BLaER1 treated with 17β-estradiol and CSF1 and Interleukin-3, amounts not matched to agents 10 nM and 100 nM (cell line): Measurements from ENCODE around the gene C19orf81.
A peak's percentile ranks its signal among the peaks of the same experiment; 100 is the strongest.

ENCODE experiments used
- H3K27ac ChIP-seq, 11 experiments: shearing (Covaris generic); formaldehyde crosslinking; 2 replicates each; pipeline ENCODE4 v1.8.1; 2022
- H3K27me3 ChIP-seq, 11 experiments: shearing (Covaris generic); formaldehyde crosslinking; 2 replicates each; pipeline ENCODE4 v1.8.1; 2022
- H3K36me3 ChIP-seq, 11 experiments: shearing (Covaris generic); formaldehyde crosslinking; 2 replicates each; pipeline ENCODE4 v1.8.1; 2022
- H3K4me1 ChIP-seq, 10 experiments: shearing (Covaris generic); formaldehyde crosslinking; 2 replicates each; pipeline ENCODE4 v1.8.1; 2022
- H3K4me2 ChIP-seq, 11 experiments: shearing (Covaris generic); formaldehyde crosslinking; 2 replicates each; pipeline ENCODE4 v1.8.1; 2022
- H3K4me3 ChIP-seq, 10 experiments: shearing (Covaris generic); formaldehyde crosslinking; 2 replicates each; pipeline ENCODE4 v1.8.1; 2022
- H3K9ac ChIP-seq, 11 experiments: shearing (Covaris generic); formaldehyde crosslinking; 2 replicates each; pipeline ENCODE4 v1.8.1; 2022
- H3K9me3 ChIP-seq, 11 experiments: shearing (Covaris generic); formaldehyde crosslinking; replicated peaks in 1 of 11; 2 replicates each; pipeline ENCODE4 v1.8.1; 2022
- H4K20me1 ChIP-seq, 11 experiments: shearing (Covaris generic); formaldehyde crosslinking; 2 replicates each; pipeline ENCODE4 v1.8.1; 2022
- Cebpa-rat ChIP-seq, 11 experiments: shearing (Covaris generic); IDR thresholded peaks; 2 replicates each; pipeline ENCODE4 v1.8.1; 2022

Gene C19orf81

GRCh38 chr19:50677636-50678035 lies 28.4 kb downstream of the C19orf81 start:
- no peak overlapping the region for H3K9ac ChIP-seq
- peaks cover 10 to 14% (median 14%) of the 10 kb centered on the region in 10 experiments; a peak in 18 of 20 replicates for H3K4me1 ChIP-seq
- H3K27ac ChIP-seq: no peak overlapping the region
- no peak overlapping the region for H3K4me2 ChIP-seq
- peaks cover 0 to 48% (median 33%) of the 10 kb centered on the region in 11 experiments; a peak in 15 of 22 replicates for H3K36me3 ChIP-seq
- no peak overlapping the region for H3K4me3 ChIP-seq
- H3K27me3 ChIP-seq: no peaks in the 10 kb centered on the region
- no peaks in the 10 kb centered on the region for H3K9me3 ChIP-seq
- no peak for TF ChIP-seq Cebpa-rat (IDR thresholded peaks at IDR 0.05)
- H4K20me1 ChIP-seq: peaks cover 0 to 13% (median 0%) of the 10 kb centered on the region in 11 experiments; a peak in 6 of 22 replicates

- Histone ChIP-seq H3K27ac (no peak overlapping the region), H3K36me3 (peaks cover 0 to 55% (median 40%) of the 10 kb centered on the region in 11 experiments; a peak in 16 of 22 replicates), H4K20me1 (peaks cover 0 to 7% (median 0%) of the 10 kb centered on the region in 11 experiments; a peak in 5 of 22 replicates), H3K9ac (no peak overlapping the region), H3K4me2 (no peak overlapping the region), H3K27me3 (no peaks in the 10 kb centered on the region), H3K4me3 (no peak overlapping the region), H3K9me3 (no peaks in the 10 kb centered on the region), H3K4me1 (peaks cover 10 to 14% (median 14%) of the 10 kb centered on the region in 10 experiments; a peak in 18 of 20 replicates)
- no peak for TF ChIP-seq Cebpa-rat (IDR thresholded peaks at IDR 0.05)
Measured at GRCh38 chr19:50678323-50678722, 29.1 kb downstream of the C19orf81 start.

GRCh38 chr19:50679177-50680125 lies 30.2 kb downstream of the C19orf81 start:
- Histone ChIP-seq H3K4me2 (peak overlapping the region; percentile 6 to 77 (median 60)), H3K4me1 (peaks cover 10 to 14% (median 14%) of the 10 kb centered on the region in 10 experiments; a peak in 18 of 20 replicates), H3K36me3 (peaks cover 0 to 63% (median 51%) of the 10 kb centered on the region in 11 experiments; a peak in 16 of 22 replicates), H3K27ac (peak overlapping the region in 5 of 11 experiments; percentile 31 to 50 (median 39); a peak in 5 of 22 replicates), H3K9me3 (no peaks in the 10 kb centered on the region), H3K27me3 (no peaks in the 10 kb centered on the region), H3K4me3 (no peak overlapping the region), H3K9ac (peak overlapping the region in 1 of 11 experiments; percentile 6; a peak in 1 of 22 replicates), H4K20me1 (peaks cover 0 to 4% (median 0%) of the 10 kb centered on the region in 11 experiments; a peak in 3 of 22 replicates)
- no peak for TF ChIP-seq Cebpa-rat (IDR thresholded peaks at IDR 0.05)

GRCh38 chr19:50686310-50687032 lies 37.2 kb downstream of the C19orf81 start:
- Histone ChIP-seq H3K27ac (no peak overlapping the region), H3K4me2 (no peak overlapping the region)

GRCh38 chr19:50688766-50689165 lies 39.5 kb downstream of the C19orf81 start:
- no peak overlapping the region for H3K4me3 ChIP-seq
- peaks cover 0 to 6% (median 4%) of the 10 kb centered on the region in 11 experiments; a peak in 12 of 22 replicates for H3K27me3 ChIP-seq
- peaks cover 22 to 72% (median 40%) of the 10 kb centered on the region in 11 experiments; a peak in 19 of 22 replicates for H4K20me1 ChIP-seq
- peaks cover 22 to 86% (median 48%) of the 10 kb centered on the region in 11 experiments; a peak in 20 of 22 replicates for H3K36me3 ChIP-seq
- TF ChIP-seq Cebpa-rat (IDR thresholded peaks at IDR 0.05): no peak
- H3K9me3 ChIP-seq: no peaks in the 10 kb centered on the region
- H3K4me2 ChIP-seq: no peak overlapping the region
- H3K4me1 ChIP-seq: no peaks in the 10 kb centered on the region
- H3K27ac ChIP-seq: no peak overlapping the region
- no peak overlapping the region for H3K9ac ChIP-seq

More at GRCh38 chr19:50686310-50687032, 37.2 kb downstream of the C19orf81 start:
- Histone ChIP-seq H3K36me3 (peaks cover 27 to 93% (median 60%) of the 10 kb centered on the region in 11 experiments; a peak in 20 of 22 replicates), H3K9ac (no peak overlapping the region), H3K27me3 (no peaks in the 10 kb centered on the region), H3K4me1 (no peaks in the 10 kb centered on the region), H4K20me1 (peaks cover 15 to 50% (median 23%) of the 10 kb centered on the region in 11 experiments; a peak in 19 of 22 replicates), H3K9me3 (no peaks in the 10 kb centered on the region), H3K4me3 (no peak overlapping the region)
- TF ChIP-seq Cebpa-rat (IDR thresholded peaks at IDR 0.05): no peak

GRCh38 chr19:50690439-50690838 lies 41.2 kb downstream of the C19orf81 start:
- H3K27ac ChIP-seq: no peak overlapping the region
- peaks cover 10 to 20% (median 17%) of the 10 kb centered on the region in 11 experiments; a peak in 21 of 22 replicates for H3K27me3 ChIP-seq
- H3K9ac ChIP-seq: no peak overlapping the region
- no peak overlapping the region for H3K4me2 ChIP-seq
- no peak overlapping the region for H3K4me3 ChIP-seq
- no peak for TF ChIP-seq Cebpa-rat (IDR thresholded peaks at IDR 0.05)
- H3K4me1 ChIP-seq: peaks cover under 1 to 2% (median 1%) of the 10 kb centered on the region in 10 experiments
- peaks cover 14 to 69% (median 31%) of the 10 kb centered on the region in 11 experiments; a peak in 20 of 22 replicates for H3K36me3 ChIP-seq
- H4K20me1 ChIP-seq: peaks cover 25 to 82% (median 53%) of the 10 kb centered on the region in 11 experiments; a peak in 21 of 22 replicates
- no peaks in the 10 kb centered on the region for H3K9me3 ChIP-seq

GRCh38 chr19:50693064-50693975 lies 44.1 kb downstream of the C19orf81 start:
- H3K9me3 ChIP-seq: no peaks in the 10 kb centered on the region
- H3K36me3 ChIP-seq: peaks cover 0 to 49% (median 8%) of the 10 kb centered on the region in 11 experiments; a peak in 12 of 22 replicates
- H3K9ac ChIP-seq: no peak overlapping the region
- no peak overlapping the region for H3K27ac ChIP-seq
- peaks cover 10 to 29% (median 23%) of the 10 kb centered on the region in 11 experiments for H3K27me3 ChIP-seq
- no peak overlapping the region for H3K4me3 ChIP-seq
- no peak for TF ChIP-seq Cebpa-rat (IDR thresholded peaks at IDR 0.05)
- no peak overlapping the region for H3K4me2 ChIP-seq
- H4K20me1 ChIP-seq: peaks cover 39 to 96% (median 73%) of the 10 kb centered on the region in 11 experiments
- peaks cover 6 to 14% (median 8%) of the 10 kb centered on the region in 10 experiments for H3K4me1 ChIP-seq

GRCh38 chr19:50694815-50695145 lies 45.5 kb downstream of the C19orf81 start:
- H3K9me3 ChIP-seq: no peaks in the 10 kb centered on the region
- H3K4me2 ChIP-seq: no peak overlapping the region
- peaks cover 0 to 41% (median 7%) of the 10 kb centered on the region in 11 experiments; a peak in 10 of 22 replicates for H3K36me3 ChIP-seq
- no peak for TF ChIP-seq Cebpa-rat (IDR thresholded peaks at IDR 0.05)
- no peak overlapping the region for H3K27ac ChIP-seq
- H4K20me1 ChIP-seq: peaks cover 39 to 96% (median 74%) of the 10 kb centered on the region in 11 experiments
- H3K27me3 ChIP-seq: peaks cover 10 to 29% (median 23%) of the 10 kb centered on the region in 11 experiments
- H3K4me3 ChIP-seq: no peak overlapping the region
- no peak overlapping the region for H3K9ac ChIP-seq
- H3K4me1 ChIP-seq: peaks cover 6 to 14% (median 8%) of the 10 kb centered on the region in 10 experiments
